Measurements from ENCODE around the gene DLGAP5. TPM values are rescaled to one million over a fixed set of nuclear protein-coding genes. Genes with fewer than 3 reads are reported as not detected.
A peak's percentile ranks its signal among the peaks of the same experiment; 100 is the strongest.

Gene DLGAP5
- polyA plus RNA-seq, 1 donor (not counting 4 experiments of a cell fraction or from before 2014, with no cell fraction given), result 15.3 TPM

DNA sequence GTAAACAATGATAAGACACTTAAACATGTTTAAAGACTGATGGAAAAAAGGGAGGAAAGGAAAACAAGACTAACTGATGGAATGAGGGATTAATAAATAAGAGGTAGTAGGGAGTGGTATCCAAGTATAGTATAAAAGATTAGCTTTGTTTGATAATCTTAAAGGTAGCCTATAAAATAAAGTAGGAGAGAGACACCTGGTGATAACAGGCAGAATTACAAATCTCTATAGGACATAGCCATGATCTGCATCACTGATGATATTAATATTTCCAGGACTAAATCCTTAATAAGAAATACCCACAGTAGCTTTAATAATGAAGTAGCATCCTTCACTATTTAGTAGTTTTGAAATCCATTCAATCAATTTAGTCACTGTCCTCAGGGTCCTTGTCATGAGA, 30.4 kb downstream of the DLGAP5 start:
- Histone ChIP-seq H3K36me3 (ENCODE audit: control insufficient read depth in 2 of 2, extremely low read depth in 1 of 2, insufficient read depth in 2 of 2, low read length in 2 of 2) (peaks cover 0 to 3% of the 10 kb centered on the region in 2 experiments), H2AFZ (ENCODE audit: control insufficient read depth, low read length) (no peak overlapping the region), H3K27me3 (ENCODE audit: control insufficient read depth, extremely low read depth, insufficient read depth, low read length) (no peaks in the 10 kb centered on the region), H4K20me1 (ENCODE audit: control insufficient read depth, extremely low read depth, insufficient read depth, low read length) (no peaks in the 10 kb centered on the region), H3K9ac (ENCODE audit: control insufficient read depth, extremely low read depth, insufficient read depth, low read length) (no peak overlapping the region), H3K79me2 (ENCODE audit: control insufficient read depth, insufficient read depth, low read length) (no peaks in the 10 kb centered on the region), H3K4me1 (ENCODE audit: control insufficient read depth, extremely low read depth, insufficient read depth, low read length) (no peaks in the 10 kb centered on the region), H3K4me2 (ENCODE audit: control insufficient read depth, extremely low read depth, insufficient read depth, low read depth, low read length) (no peak overlapping the region), H3K9me3 (ENCODE audit: control insufficient read depth, low read depth, low read length) (no peaks in the 10 kb centered on the region), H3K4me3 (ENCODE audit: control insufficient read depth in 2 of 3, extremely low read depth in 1 of 3, insufficient read depth in 2 of 3, low read depth in 1 of 3, low read length in 3 of 3) (no peak overlapping the region), H3K27ac (ENCODE audit: control insufficient read depth, insufficient read depth, low read length) (no peak overlapping the region), H3K9me1 (ENCODE audit: control insufficient read depth, extremely low read depth, insufficient read depth, low read length) (no peaks in the 10 kb centered on the region)
- dilution Hi-C loops (cut with MboI; ENCODE audit: extremely low pct_ligation_motif_present, low sequenced_read_pairs), result no loop called here
- DNase-seq (ENCODE audit: low read depth, low spot score) (no peak), FAIRE-seq (no peak)
- no peak for TF ChIP-seq EZH2 (IDR thresholded peaks at IDR 0.05; ENCODE audit: low read length)
- TF ChIP-seq, protein P1, sequence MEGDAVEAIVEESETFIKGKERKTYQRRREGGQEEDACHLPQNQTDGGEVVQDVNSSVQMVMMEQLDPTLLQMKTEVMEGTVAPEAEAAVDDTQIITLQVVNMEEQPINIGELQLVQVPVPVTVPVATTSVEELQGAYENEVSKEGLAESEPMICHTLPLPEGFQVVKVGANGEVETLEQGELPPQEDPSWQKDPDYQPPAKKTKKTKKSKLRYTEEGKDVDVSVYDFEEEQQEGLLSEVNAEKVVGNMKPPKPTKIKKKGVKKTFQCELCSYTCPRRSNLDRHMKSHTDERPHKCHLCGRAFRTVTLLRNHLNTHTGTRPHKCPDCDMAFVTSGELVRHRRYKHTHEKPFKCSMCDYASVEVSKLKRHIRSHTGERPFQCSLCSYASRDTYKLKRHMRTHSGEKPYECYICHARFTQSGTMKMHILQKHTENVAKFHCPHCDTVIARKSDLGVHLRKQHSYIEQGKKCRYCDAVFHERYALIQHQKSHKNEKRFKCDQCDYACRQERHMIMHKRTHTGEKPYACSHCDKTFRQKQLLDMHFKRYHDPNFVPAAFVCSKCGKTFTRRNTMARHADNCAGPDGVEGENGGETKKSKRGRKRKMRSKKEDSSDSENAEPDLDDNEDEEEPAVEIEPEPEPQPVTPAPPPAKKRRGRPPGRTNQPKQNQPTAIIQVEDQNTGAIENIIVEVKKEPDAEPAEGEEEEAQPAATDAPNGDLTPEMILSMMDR (optimal IDR thresholded peaks at IDR 0.05 in 1 of 3, IDR thresholded peaks at IDR 0.05 in 1 of 3, conservative IDR thresholded peaks at IDR 0.05 in 1 of 3; ENCODE audit: extremely low read depth in 1 of 3, insufficient read depth in 2 of 3, low read length in 3 of 3), result peak in 1 of 3 experiments; percentile 45

DNA sequence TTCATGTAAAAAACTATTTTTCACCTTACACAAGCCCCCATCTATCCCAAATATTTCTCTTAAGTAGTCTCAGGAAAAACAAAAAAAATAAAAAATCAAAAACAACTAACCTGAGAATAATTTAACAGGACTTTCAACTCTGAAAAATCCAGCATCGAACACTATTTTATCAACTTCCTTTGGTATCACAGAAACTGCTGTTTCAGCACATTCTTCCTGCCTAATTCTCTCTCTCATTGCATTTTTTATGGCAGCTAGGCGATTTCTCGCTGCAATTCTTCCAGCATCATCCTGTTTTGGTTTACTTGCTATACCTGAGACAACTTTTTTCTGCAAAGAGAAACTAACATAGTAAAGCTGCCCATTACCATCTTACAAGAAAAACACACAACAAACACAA, 33.0 kb downstream of the DLGAP5 start:
- Histone ChIP-seq H3K27ac (ENCODE audit: control insufficient read depth, insufficient read depth, low read length) (no peak overlapping the region), H3K36me3 (ENCODE audit: control insufficient read depth in 2 of 2, extremely low read depth in 1 of 2, insufficient read depth in 2 of 2, low read length in 2 of 2) (peaks cover 0 to 3% of the 10 kb centered on the region in 2 experiments), H3K9ac (ENCODE audit: control insufficient read depth, extremely low read depth, insufficient read depth, low read length) (no peak overlapping the region), H3K4me1 (ENCODE audit: control insufficient read depth, extremely low read depth, insufficient read depth, low read length) (no peaks in the 10 kb centered on the region), H2AFZ (ENCODE audit: control insufficient read depth, low read length) (no peak overlapping the region), H3K79me2 (ENCODE audit: control insufficient read depth, insufficient read depth, low read length) (no peaks in the 10 kb centered on the region), H3K4me2 (ENCODE audit: control insufficient read depth, extremely low read depth, insufficient read depth, low read depth, low read length) (no peak overlapping the region), H3K27me3 (ENCODE audit: control insufficient read depth, extremely low read depth, insufficient read depth, low read length) (no peaks in the 10 kb centered on the region), H3K9me1 (ENCODE audit: control insufficient read depth, extremely low read depth, insufficient read depth, low read length) (no peaks in the 10 kb centered on the region), H3K4me3 (ENCODE audit: control insufficient read depth in 2 of 3, extremely low read depth in 1 of 3, insufficient read depth in 2 of 3, low read depth in 1 of 3, low read length in 3 of 3) (no peak overlapping the region), H3K9me3 (ENCODE audit: control insufficient read depth, low read depth, low read length) (no peaks in the 10 kb centered on the region), H4K20me1 (ENCODE audit: control insufficient read depth, extremely low read depth, insufficient read depth, low read length) (no peaks in the 10 kb centered on the region)
- no peak for DNase-seq (ENCODE audit: low read depth, low spot score)
- no peak for FAIRE-seq
- dilution Hi-C loops (cut with MboI; ENCODE audit: extremely low pct_ligation_motif_present, low sequenced_read_pairs), result no loop called here
- TF ChIP-seq, protein P1 (optimal IDR thresholded peaks at IDR 0.05 in 1 of 3, IDR thresholded peaks at IDR 0.05 in 1 of 3, conservative IDR thresholded peaks at IDR 0.05 in 1 of 3; ENCODE audit: extremely low read depth in 1 of 3, insufficient read depth in 2 of 3, low read length in 3 of 3), result no peak
- no peak for TF ChIP-seq EZH2 (IDR thresholded peaks at IDR 0.05; ENCODE audit: low read length)
